MCF 10A (cell line): ENCODE data around the gene BDKRB1. TPM values are rescaled to one million over a fixed set of nuclear protein-coding genes. Genes with fewer than 3 reads are reported as not detected.

ENCODE experiments used
- BruUV-seq: library from RNA; stranded (reverse); fragments of 400-500 nt; replicated peaks from 2 replicates; lab custom pipeline; 2021; lab: Mats Ljungman, UMichigan
- CTCF ChIA-PET: fragments of 300-600 bp; sonication (Branson Sonifier 250); formaldehyde crosslinking; extraction: SDS; loops from one replicate; lab custom pipeline; 2021; ENCODE audit warnings: antibody characterized with exemption, inconsistent platforms; lab: Yijun Ruan, JAX
- POLR2A ChIA-PET: fragments of 300-600, 350-650 bp; sonication (Branson Sonifier 250); formaldehyde crosslinking; extraction: SDS; loops from one replicate; lab custom pipeline; 2020; ENCODE audit warnings: antibody characterized with exemption, inconsistent platforms; lab: Yijun Ruan, JAX
- DNase-seq: peaks from one replicate; pipeline ENCODE4 v3.0.0-alpha.2; 2018; ENCODE audit not compliant: unreplicated experiment
- H3K27ac Mint-ChIP-seq: one replicate; pipeline ENCODE4 v1.8.0; 2022; ENCODE audit warnings: mild to moderate bottlenecking, low read depth, mixed read lengths; ENCODE audit not compliant: unreplicated experiment
- H3K27me3 Mint-ChIP-seq: one replicate; pipeline ENCODE4 v1.8.0; 2022; ENCODE audit warnings: mixed read lengths; ENCODE audit not compliant: insufficient read depth, unreplicated experiment
- H3K36me3 Mint-ChIP-seq: one replicate; pipeline ENCODE4 v1.8.0; 2022; ENCODE audit warnings: mild to moderate bottlenecking, moderate library complexity, mixed read lengths; ENCODE audit not compliant: insufficient read depth, unreplicated experiment
- H3K4me1 Mint-ChIP-seq: one replicate; pipeline ENCODE4 v1.8.0; 2022; ENCODE audit warnings: mixed read lengths; ENCODE audit not compliant: insufficient read depth, unreplicated experiment
- H3K4me3 Mint-ChIP-seq: one replicate; pipeline ENCODE4 v1.8.0; 2022; ENCODE audit warnings: mild to moderate bottlenecking, moderate library complexity, mixed read lengths; ENCODE audit not compliant: unreplicated experiment
- H3K9me3 Mint-ChIP-seq: one replicate; pipeline ENCODE4 v1.8.0; 2022; ENCODE audit warnings: mixed read lengths; ENCODE audit not compliant: unreplicated experiment
- intact Hi-C: fragments of 100-400 bp; cut with micrococcal nuclease; formaldehyde crosslinking; loops from 2 replicates; pipeline ENCODE4 v1.14.1; 2022
- total RNA-seq: library from RNA; stranded (reverse); gene quantifications from 2 replicates; pipeline ENCODE4 v1.2.3, GENCODE V29; 2022
- TF ChIP-seq, protein P1 (sequence below): fragments of 200-600 bp; IDR thresholded peaks from one replicate; pipeline ENCODE4 v1.8.0; 2022; ENCODE audit warnings: antibody characterized with exemption, mild to moderate bottlenecking; ENCODE audit not compliant: unreplicated experiment

BDKRB1 gene
- total RNA-seq, 1 experiment from 2014 or later = 0.51 TPM

DNA sequence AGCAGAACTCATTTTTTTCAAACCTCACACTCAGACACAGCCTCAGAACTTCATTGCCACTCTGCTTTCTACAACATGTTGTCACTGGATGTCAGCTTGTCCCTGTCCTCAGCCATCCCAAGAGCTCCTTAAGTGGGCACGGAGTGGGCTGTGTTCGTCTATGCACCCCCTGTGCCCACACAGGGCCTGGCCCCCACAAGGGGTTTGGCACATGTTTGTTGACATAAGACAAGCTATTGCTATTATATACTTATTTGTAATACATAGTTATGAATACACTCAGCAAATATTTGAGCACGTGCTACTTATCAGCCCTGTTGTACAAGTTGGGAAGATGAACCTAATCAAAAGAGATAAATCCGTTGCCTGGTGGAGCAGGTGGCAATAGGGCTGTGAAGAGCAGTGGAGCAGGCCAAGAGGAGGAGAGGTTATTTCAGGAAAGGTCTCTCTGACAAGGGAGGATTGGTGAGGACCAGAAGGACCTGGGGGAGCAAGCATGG is 4.3 kb upstream of the BDKRB1 start:
- no peak for DNase-seq
- H3K27ac Mint-ChIP-seq = peak overlapping the region; percentile 61
- ChIA-PET POLR2A (no interaction called here), CTCF (interaction anchor here (0.6 to 0.7 kb wide), 2 partner anchors 9 to 27 kb away, joined by 3 to 4 read pairs; no protein-coding TSS in a partner anchor)
- peaks cover 51% of the 10 kb centered on the region for H3K4me1 Mint-ChIP-seq
- BruUV-seq = no TSS peak
- intact Hi-C loops = no loop called here
- H3K27me3 Mint-ChIP-seq = no peaks in the 10 kb centered on the region
- no peak overlapping the region for H3K4me3 Mint-ChIP-seq
- TF ChIP-seq, protein P1, sequence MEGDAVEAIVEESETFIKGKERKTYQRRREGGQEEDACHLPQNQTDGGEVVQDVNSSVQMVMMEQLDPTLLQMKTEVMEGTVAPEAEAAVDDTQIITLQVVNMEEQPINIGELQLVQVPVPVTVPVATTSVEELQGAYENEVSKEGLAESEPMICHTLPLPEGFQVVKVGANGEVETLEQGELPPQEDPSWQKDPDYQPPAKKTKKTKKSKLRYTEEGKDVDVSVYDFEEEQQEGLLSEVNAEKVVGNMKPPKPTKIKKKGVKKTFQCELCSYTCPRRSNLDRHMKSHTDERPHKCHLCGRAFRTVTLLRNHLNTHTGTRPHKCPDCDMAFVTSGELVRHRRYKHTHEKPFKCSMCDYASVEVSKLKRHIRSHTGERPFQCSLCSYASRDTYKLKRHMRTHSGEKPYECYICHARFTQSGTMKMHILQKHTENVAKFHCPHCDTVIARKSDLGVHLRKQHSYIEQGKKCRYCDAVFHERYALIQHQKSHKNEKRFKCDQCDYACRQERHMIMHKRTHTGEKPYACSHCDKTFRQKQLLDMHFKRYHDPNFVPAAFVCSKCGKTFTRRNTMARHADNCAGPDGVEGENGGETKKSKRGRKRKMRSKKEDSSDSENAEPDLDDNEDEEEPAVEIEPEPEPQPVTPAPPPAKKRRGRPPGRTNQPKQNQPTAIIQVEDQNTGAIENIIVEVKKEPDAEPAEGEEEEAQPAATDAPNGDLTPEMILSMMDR = no peak
- no peaks in the 10 kb centered on the region for H3K9me3 Mint-ChIP-seq
- H3K36me3 Mint-ChIP-seq = no peaks in the 10 kb centered on the region

GRCh38 chr14:96252323-96252998 is 3.5 kb upstream of the BDKRB1 start:
- H3K4me3 Mint-ChIP-seq = no peak overlapping the region
- no peaks in the 10 kb centered on the region for H3K9me3 Mint-ChIP-seq
- CTCF ChIA-PET = interaction anchor here (0.7 to 1.2 kb wide), 4 partner anchors 10 to 157 kb away, joined by 3 to 4 read pairs (median 4); no protein-coding TSS in a partner anchor
- no peak for DNase-seq
- peak overlapping the region; percentile 61 for H3K27ac Mint-ChIP-seq
- TF ChIP-seq, protein P1 = no peak
- BruUV-seq = no TSS peak
- no peaks in the 10 kb centered on the region for H3K36me3 Mint-ChIP-seq
- peaks cover 44% of the 10 kb centered on the region for H3K4me1 Mint-ChIP-seq
- intact Hi-C loops = no loop called here
- POLR2A ChIA-PET = interaction anchor here (1.5 kb wide), 1 partner anchor 27 kb away, joined by 5 read pairs; no protein-coding TSS in a partner anchor
- H3K27me3 Mint-ChIP-seq = no peaks in the 10 kb centered on the region

- H3K27me3 Mint-ChIP-seq = no peaks in the 10 kb centered on the region
- TF ChIP-seq, protein P1 = no peak
- H3K9me3 Mint-ChIP-seq = no peaks in the 10 kb centered on the region
- POLR2A ChIA-PET = interaction anchor here (0.5 to 1.5 kb wide), 2 partner anchors 28 to 162 kb away, joined by 3 to 5 read pairs; no protein-coding TSS in a partner anchor
- H3K4me1 Mint-ChIP-seq = peaks cover 43% of the 10 kb centered on the region
- CTCF ChIA-PET = interaction anchor here (0.9 to 1.2 kb wide), 3 partner anchors 24 to 157 kb away, joined by 3 to 4 read pairs (median 3); no protein-coding TSS in a partner anchor
- H3K36me3 Mint-ChIP-seq = no peaks in the 10 kb centered on the region
- no TSS peak for BruUV-seq
- intact Hi-C loops = no loop called here
- no peak overlapping the region for H3K4me3 Mint-ChIP-seq
- peak; percentile 82 for DNase-seq
- H3K27ac Mint-ChIP-seq = no peak overlapping the region
Measured at GRCh38 chr14:96252999-96253539, 2.9 kb upstream of the BDKRB1 start.

DNA sequence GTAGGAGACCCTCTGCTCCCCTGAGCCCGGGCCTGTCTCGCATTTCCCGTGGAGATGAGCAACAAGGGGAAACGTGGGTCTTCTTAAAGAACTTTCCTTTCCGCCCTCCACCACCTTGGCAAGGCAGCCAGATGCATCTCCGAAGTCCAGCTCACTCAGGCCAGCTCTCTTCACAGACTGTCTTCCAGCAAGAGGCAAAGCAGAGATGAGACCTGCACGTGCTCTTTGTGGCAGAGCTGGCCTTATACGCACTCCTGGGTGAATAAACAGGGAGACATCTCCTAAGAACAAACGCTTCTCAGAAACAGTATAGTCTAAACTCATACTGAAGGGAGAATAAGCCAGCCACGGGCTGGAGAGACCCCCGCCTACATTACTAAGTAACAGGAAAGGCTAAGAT is 1.3 kb upstream of the BDKRB1 start:
- Mint-ChIP-seq H3K27me3 (no peaks in the 10 kb centered on the region), H3K9me3 (no peaks in the 10 kb centered on the region), H3K36me3 (no peaks in the 10 kb centered on the region), H3K4me1 (peaks cover 33% of the 10 kb centered on the region), H3K27ac (no peak overlapping the region), H3K4me3 (no peak overlapping the region)
- CTCF ChIA-PET = interaction anchor here (1.3 to 3.7 kb wide), 2 partner anchors 21 to 198 kb away, joined by 3 to 18 read pairs; no protein-coding TSS in a partner anchor
- TF ChIP-seq, protein P1 = no peak
- DNase-seq = no peak
- intact Hi-C loops = no loop called here
- POLR2A ChIA-PET = interaction anchor here (2.3 to 3.3 kb wide), 2 partner anchors 14 to 50 kb away, joined by 8 to 21 read pairs; partner anchors contain the start of gene BDKRB2
- no TSS peak for BruUV-seq
